Measurements from ENCODE around the gene UGT2A2. TPM values are rescaled to one million over a fixed set of nuclear protein-coding genes. Genes with fewer than 3 reads are reported as not detected.
"Not testable (repeated sequence)": the region's sequence is repeated elsewhere in the genome, so short reads cannot be mapped to it uniquely, and the experiment has no call there.

Gene UGT2A2
- total RNA-seq = not detected

DNA sequence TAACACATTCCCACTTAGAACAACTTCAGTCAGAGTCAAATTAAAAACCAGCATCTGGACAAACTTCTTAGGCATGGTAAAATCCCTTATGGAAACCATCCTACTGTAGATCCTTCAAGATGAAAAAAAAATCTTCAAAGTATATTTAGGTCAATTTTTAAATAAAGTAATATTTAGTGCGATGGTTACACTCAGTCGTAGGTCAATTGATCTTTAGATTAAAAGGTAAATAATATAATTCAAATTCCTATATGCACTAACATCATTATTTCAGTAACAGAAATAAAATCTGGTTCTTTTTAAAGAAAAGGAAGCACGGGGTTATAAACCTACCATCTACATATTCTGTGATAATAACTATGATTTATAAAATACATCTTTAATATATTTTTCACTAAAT, at the start of gene UGT2A2:
UGT2A2 (minus strand) TSS at position 101 of the 400 bp plus-strand sequence; CDS start at position 99, 2 bp downstream.
- Mint-ChIP-seq H3K9me3 (no peaks in the 10 kb centered on the region), H3K36me3 (ENCODE audit: low read depth) (no peaks in the 10 kb centered on the region), H3K4me1 (ENCODE audit: low read depth) (no peaks in the 10 kb centered on the region), H3K27me3 (no peaks in the 10 kb centered on the region), H3K4me3 (no peak within 1 kb of the TSS), H3K27ac (no peak within 1 kb of the TSS)
- POLR2A ChIA-PET = no interaction called here
- TF ChIP-seq, protein P1, sequence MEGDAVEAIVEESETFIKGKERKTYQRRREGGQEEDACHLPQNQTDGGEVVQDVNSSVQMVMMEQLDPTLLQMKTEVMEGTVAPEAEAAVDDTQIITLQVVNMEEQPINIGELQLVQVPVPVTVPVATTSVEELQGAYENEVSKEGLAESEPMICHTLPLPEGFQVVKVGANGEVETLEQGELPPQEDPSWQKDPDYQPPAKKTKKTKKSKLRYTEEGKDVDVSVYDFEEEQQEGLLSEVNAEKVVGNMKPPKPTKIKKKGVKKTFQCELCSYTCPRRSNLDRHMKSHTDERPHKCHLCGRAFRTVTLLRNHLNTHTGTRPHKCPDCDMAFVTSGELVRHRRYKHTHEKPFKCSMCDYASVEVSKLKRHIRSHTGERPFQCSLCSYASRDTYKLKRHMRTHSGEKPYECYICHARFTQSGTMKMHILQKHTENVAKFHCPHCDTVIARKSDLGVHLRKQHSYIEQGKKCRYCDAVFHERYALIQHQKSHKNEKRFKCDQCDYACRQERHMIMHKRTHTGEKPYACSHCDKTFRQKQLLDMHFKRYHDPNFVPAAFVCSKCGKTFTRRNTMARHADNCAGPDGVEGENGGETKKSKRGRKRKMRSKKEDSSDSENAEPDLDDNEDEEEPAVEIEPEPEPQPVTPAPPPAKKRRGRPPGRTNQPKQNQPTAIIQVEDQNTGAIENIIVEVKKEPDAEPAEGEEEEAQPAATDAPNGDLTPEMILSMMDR (IDR thresholded peaks at IDR 0.05) = no peak
- CTCF ChIA-PET = no interaction called here
- ATAC-seq (no peak), DNase-seq (no peak)
- intact Hi-C loops (cut with micrococcal nuclease) = no loop called here

- Mint-ChIP-seq H3K27ac (no peak overlapping the region), H3K36me3 (ENCODE audit: low read depth) (no peaks in the 10 kb centered on the region), H3K27me3 (peaks cover 1% of the 10 kb centered on the region), H3K4me1 (ENCODE audit: low read depth) (no peaks in the 10 kb centered on the region), H3K9me3 (no peaks in the 10 kb centered on the region), H3K4me3 (no peak overlapping the region)
- DNase-seq (no peak), ATAC-seq (no peak)
- TF ChIP-seq, protein P1 (IDR thresholded peaks at IDR 0.05) = no peak
- ChIA-PET CTCF (interaction anchor here (1.6 kb wide), 1 partner anchor 196 kb away, joined by 7 read pairs; no protein-coding TSS in a partner anchor), POLR2A (no interaction called here)
- intact Hi-C loops (cut with micrococcal nuclease) = no loop called here
Observed at GRCh38 chr4:69684804-69685203, 45.4 kb upstream of the UGT2A2 start.

DNA sequence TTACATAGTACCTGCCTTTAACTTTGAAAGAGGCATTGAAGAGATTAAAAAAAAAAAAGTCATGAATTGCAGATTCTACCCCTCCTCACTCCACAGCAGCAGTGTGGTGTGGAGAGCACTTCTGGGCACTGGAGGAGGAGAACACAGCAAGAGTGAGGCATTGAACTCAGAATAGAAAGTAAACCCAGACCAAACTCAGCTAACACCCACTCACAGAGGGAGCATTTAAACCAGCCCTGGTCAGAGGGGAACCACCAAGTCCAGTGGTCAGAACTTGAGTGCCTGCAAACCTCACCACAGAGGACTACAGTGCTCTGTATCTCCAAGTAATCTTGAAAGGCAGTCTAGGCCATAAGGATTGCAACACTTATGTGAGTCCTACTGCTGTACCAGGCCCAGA, 29.2 kb upstream of the UGT2A2 start:
- Mint-ChIP-seq H3K4me3 (no peak overlapping the region), H3K27ac (no peak overlapping the region), H3K4me1 (ENCODE audit: low read depth) (no peaks in the 10 kb centered on the region), H3K36me3 (ENCODE audit: low read depth) (no peaks in the 10 kb centered on the region), H3K9me3 (no peaks in the 10 kb centered on the region), H3K27me3 (peaks cover 2% of the 10 kb centered on the region)
- ATAC-seq (no peak), DNase-seq (no peak)
- TF ChIP-seq, protein P1 (IDR thresholded peaks at IDR 0.05) = no peak
- CTCF ChIA-PET = no interaction called here
- intact Hi-C loops (cut with micrococcal nuclease) = no loop called here
- POLR2A ChIA-PET = interaction anchor here (0.6 kb wide), 1 partner anchor 100 kb away, joined by 3 read pairs; no protein-coding TSS in a partner anchor

DNA sequence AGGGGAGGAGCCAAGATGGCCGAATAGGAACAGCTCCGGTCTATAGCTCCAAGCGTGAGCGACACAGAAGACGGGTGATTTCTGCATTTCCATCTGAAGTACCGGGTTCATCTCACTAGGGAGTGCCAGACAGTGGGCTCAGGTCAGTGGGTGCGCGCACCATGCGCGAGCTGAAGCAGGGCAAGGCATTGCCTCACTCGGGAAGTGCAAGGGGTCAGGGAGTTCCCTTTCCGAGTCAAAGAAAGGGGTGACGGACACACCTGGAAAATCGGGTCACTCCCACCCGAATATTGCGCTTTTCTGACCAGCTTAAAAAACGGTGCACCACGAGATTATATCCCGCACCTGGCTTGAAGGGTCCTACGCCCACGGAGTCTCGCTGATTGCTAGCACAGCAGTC, 24.6 kb upstream of the UGT2A2 start:
- DNase-seq; ATAC-seq; H3K4me1 Mint-ChIP-seq (ENCODE audit: low read depth); H3K9me3 Mint-ChIP-seq; H3K4me3 Mint-ChIP-seq; H3K27ac Mint-ChIP-seq; H3K27me3 Mint-ChIP-seq; intact Hi-C loops (cut with micrococcal nuclease); H3K36me3 Mint-ChIP-seq (ENCODE audit: low read depth); POLR2A ChIA-PET; CTCF ChIA-PET: not testable (repeated sequence)

DNA sequence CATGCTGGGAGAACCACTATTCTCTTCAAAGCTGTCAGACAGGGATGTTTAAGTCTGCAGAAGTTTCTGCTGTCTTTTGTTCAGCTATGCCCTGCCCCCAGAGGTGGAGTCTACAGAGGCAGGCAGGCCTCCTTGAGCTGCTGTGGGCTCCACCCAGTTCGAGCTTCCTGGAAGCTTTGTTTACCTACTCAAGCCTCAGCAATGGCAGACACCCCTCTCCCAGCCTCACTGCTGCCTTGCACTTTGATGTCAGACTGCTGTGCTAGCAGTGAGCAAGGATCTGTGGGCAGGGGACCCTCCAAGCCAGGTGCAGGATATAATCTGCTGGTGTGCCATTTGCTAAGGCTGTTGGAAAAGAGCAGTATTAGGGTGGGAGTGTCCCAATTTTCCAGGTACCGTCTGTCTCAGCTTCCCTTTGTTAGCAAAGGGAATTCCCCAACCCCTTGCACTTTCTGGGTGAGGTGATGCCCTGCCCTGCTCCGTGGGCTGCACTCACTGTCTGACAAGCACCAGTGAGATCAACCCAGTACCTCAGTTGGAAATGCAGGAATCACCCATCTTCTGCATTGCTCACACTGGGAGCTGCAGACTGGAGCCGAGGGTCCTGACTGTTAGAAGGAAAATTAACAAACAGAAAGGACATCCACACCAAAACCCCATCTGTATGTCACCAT, 21.8 kb upstream of the UGT2A2 start:
- CTCF ChIA-PET; ATAC-seq; H3K27me3 Mint-ChIP-seq; H3K4me3 Mint-ChIP-seq; H3K36me3 Mint-ChIP-seq (ENCODE audit: low read depth); DNase-seq; H3K9me3 Mint-ChIP-seq; H3K27ac Mint-ChIP-seq; H3K4me1 Mint-ChIP-seq (ENCODE audit: low read depth); POLR2A ChIA-PET; intact Hi-C loops (cut with micrococcal nuclease): not testable (repeated sequence)

- Mint-ChIP-seq H3K9me3 (peaks cover 7% of the 10 kb centered on the region), H3K27ac (no peak overlapping the region), H3K4me3 (no peak overlapping the region), H3K27me3 (peaks cover 2% of the 10 kb centered on the region), H3K36me3 (ENCODE audit: low read depth) (no peaks in the 10 kb centered on the region), H3K4me1 (ENCODE audit: low read depth) (no peaks in the 10 kb centered on the region)
- TF ChIP-seq, protein P1 (IDR thresholded peaks at IDR 0.05) = no peak
- POLR2A ChIA-PET = no interaction called here
- DNase-seq (no peak), ATAC-seq (no peak)
- CTCF ChIA-PET = no interaction called here
- intact Hi-C loops (cut with micrococcal nuclease) = no loop called here
Observed at GRCh38 chr4:69658133-69658532, 18.7 kb upstream of the UGT2A2 start.
